ENCODE data around the gene NOTCH1. TPM values are rescaled to one million over a fixed set of nuclear protein-coding genes. Genes with fewer than 3 reads are reported as not detected.

The NOTCH1 gene
- polyA plus RNA-seq, 1 donor from 2014 or later, result 0.15 TPM

DNA sequence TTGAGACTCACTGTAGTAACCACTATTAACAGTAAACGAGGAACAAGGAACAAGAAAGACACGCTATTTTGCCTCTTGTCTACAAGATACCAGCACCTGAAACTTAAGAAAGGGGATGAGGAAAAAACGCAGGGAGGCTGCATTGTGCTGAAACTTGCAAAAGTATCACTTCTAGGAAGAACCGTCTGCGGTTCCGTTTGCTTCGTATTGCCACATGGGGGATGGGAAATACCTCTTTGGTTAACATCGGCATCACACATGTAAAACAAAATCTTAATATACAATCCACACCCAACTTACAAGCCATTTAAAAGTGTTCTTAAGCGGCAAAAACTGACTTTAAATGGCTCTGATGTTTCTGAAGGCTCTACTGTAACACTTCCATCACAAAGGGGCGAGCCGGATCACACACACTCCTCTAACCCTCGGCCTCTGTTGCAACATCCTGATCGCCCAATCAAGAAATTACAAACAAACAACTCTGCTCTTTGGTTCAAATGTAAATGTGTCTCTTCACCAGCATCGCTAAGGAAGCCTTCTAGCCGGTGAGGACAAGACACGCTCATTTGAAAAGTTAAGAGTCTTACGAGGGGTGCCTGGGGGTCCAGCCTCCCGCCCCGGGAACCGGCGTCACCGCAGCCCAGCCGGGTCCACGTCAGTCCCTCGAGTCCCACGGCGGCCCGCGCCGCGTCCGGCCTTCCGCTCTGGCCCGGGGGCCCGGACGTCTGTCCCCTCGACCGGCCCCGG, 63.6 kb downstream of the NOTCH1 start:
- no peaks in the 10 kb centered on the region for H3F3A ChIP-seq (ENCODE audit: insufficient read depth, low read length, poor library complexity, severe bottlenecking)
- H3K27ac ChIP-seq (ENCODE audit: low read length), result peak overlapping the region; percentile 95
- H4K20me1 ChIP-seq (ENCODE audit: insufficient read depth), result peaks cover 4% of the 10 kb centered on the region
- H3K4me3 ChIP-seq (ENCODE audit: low read length), result peak overlapping the region; percentile 70
- H3K27me3 ChIP-seq (ENCODE audit: insufficient read depth, low read depth, low read length), result no peaks in the 10 kb centered on the region
- H3K79me2 ChIP-seq (replicated peaks; ENCODE audit: insufficient read depth, low read length), result peaks cover 40% of the 10 kb centered on the region
- H3K9me3 ChIP-seq (ENCODE audit: low read length), result no peaks in the 10 kb centered on the region
- H3K36me3 ChIP-seq (ENCODE audit: insufficient read depth, low read length), result no peaks in the 10 kb centered on the region
- peak overlapping the region; percentile 86 for H3K9ac ChIP-seq (ENCODE audit: low read length)
- no peaks in the 10 kb centered on the region for H3K9me2 ChIP-seq (ENCODE audit: insufficient read depth, low read length)
- H2AFZ ChIP-seq (ENCODE audit: low read depth, low read length), result no peak overlapping the region
- peak overlapping the region; percentile 90 for H3K4me2 ChIP-seq (ENCODE audit: low read length)
- TF ChIP-seq SMC3 (conservative IDR thresholded peaks at IDR 0.05; ENCODE audit: poor library complexity) (no peak), POLR2AphosphoS5 (IDR thresholded peaks at IDR 0.05) (no peak), EZH2 (IDR thresholded peaks at IDR 0.05; ENCODE audit: borderline replicate concordance, insufficient read depth, low read length, poor library complexity, severe bottlenecking) (no peak), MXI1 (conservative IDR thresholded peaks at IDR 0.05; ENCODE audit: poor library complexity, severe bottlenecking) (no peak), TAF1 (IDR thresholded peaks at IDR 0.05; ENCODE audit: low read depth) (no peak), RAD21 (conservative IDR thresholded peaks at IDR 0.05) (no peak), EP300 (conservative IDR thresholded peaks at IDR 0.05; ENCODE audit: poor library complexity, severe bottlenecking) (no peak)
- TF ChIP-seq, protein P1, sequence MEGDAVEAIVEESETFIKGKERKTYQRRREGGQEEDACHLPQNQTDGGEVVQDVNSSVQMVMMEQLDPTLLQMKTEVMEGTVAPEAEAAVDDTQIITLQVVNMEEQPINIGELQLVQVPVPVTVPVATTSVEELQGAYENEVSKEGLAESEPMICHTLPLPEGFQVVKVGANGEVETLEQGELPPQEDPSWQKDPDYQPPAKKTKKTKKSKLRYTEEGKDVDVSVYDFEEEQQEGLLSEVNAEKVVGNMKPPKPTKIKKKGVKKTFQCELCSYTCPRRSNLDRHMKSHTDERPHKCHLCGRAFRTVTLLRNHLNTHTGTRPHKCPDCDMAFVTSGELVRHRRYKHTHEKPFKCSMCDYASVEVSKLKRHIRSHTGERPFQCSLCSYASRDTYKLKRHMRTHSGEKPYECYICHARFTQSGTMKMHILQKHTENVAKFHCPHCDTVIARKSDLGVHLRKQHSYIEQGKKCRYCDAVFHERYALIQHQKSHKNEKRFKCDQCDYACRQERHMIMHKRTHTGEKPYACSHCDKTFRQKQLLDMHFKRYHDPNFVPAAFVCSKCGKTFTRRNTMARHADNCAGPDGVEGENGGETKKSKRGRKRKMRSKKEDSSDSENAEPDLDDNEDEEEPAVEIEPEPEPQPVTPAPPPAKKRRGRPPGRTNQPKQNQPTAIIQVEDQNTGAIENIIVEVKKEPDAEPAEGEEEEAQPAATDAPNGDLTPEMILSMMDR (IDR thresholded peaks at IDR 0.05; ENCODE audit: poor library complexity, severe bottlenecking), result no peak
- TF ChIP-seq, protein P2, sequence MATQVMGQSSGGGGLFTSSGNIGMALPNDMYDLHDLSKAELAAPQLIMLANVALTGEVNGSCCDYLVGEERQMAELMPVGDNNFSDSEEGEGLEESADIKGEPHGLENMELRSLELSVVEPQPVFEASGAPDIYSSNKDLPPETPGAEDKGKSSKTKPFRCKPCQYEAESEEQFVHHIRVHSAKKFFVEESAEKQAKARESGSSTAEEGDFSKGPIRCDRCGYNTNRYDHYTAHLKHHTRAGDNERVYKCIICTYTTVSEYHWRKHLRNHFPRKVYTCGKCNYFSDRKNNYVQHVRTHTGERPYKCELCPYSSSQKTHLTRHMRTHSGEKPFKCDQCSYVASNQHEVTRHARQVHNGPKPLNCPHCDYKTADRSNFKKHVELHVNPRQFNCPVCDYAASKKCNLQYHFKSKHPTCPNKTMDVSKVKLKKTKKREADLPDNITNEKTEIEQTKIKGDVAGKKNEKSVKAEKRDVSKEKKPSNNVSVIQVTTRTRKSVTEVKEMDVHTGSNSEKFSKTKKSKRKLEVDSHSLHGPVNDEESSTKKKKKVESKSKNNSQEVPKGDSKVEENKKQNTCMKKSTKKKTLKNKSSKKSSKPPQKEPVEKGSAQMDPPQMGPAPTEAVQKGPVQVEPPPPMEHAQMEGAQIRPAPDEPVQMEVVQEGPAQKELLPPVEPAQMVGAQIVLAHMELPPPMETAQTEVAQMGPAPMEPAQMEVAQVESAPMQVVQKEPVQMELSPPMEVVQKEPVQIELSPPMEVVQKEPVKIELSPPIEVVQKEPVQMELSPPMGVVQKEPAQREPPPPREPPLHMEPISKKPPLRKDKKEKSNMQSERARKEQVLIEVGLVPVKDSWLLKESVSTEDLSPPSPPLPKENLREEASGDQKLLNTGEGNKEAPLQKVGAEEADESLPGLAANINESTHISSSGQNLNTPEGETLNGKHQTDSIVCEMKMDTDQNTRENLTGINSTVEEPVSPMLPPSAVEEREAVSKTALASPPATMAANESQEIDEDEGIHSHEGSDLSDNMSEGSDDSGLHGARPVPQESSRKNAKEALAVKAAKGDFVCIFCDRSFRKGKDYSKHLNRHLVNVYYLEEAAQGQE (IDR thresholded peaks at IDR 0.05; ENCODE audit: borderline replicate concordance), result no peak

DNA sequence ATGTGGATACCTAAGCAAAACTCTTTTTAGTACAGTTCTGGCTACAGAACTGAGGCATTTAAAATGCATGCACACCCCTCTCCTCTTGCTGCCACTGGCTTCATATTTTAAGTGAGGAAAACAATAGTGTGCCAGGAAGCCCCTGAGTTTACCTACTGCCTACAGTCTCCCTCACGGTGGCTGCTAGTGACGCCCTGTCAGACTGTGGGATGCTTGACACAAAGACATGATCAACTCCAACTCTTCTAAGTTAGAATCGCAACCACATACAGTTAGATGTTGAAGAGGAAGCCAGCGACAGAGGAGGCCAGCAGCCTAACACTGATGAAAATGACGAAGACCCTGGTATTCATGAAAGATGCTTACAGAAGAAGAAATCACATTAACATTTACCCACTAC, 64.3 kb downstream of the NOTCH1 start:
- H3K9me3 ChIP-seq (ENCODE audit: low read length), result no peaks in the 10 kb centered on the region
- H3K36me3 ChIP-seq (ENCODE audit: insufficient read depth, low read length), result no peaks in the 10 kb centered on the region
- no peak for TF ChIP-seq SMC3 (conservative IDR thresholded peaks at IDR 0.05; ENCODE audit: poor library complexity)
- TF ChIP-seq, protein P2 (IDR thresholded peaks at IDR 0.05; ENCODE audit: borderline replicate concordance), result no peak
- TF ChIP-seq, protein P1 (IDR thresholded peaks at IDR 0.05; ENCODE audit: poor library complexity, severe bottlenecking), result no peak
- no peak for TF ChIP-seq EP300 (conservative IDR thresholded peaks at IDR 0.05; ENCODE audit: poor library complexity, severe bottlenecking)
- no peak for TF ChIP-seq RAD21 (conservative IDR thresholded peaks at IDR 0.05)
- no peak for TF ChIP-seq TAF1 (IDR thresholded peaks at IDR 0.05; ENCODE audit: low read depth)
- no peak for TF ChIP-seq MXI1 (conservative IDR thresholded peaks at IDR 0.05; ENCODE audit: poor library complexity, severe bottlenecking)
- TF ChIP-seq EZH2 (IDR thresholded peaks at IDR 0.05; ENCODE audit: borderline replicate concordance, insufficient read depth, low read length, poor library complexity, severe bottlenecking), result no peak
- TF ChIP-seq POLR2AphosphoS5 (IDR thresholded peaks at IDR 0.05), result no peak
- H3K27ac ChIP-seq (ENCODE audit: low read length), result peak overlapping the region; percentile 95
- no peaks in the 10 kb centered on the region for H3K27me3 ChIP-seq (ENCODE audit: insufficient read depth, low read depth, low read length)
- H3K4me2 ChIP-seq (ENCODE audit: low read length), result peak overlapping the region; percentile 90
- no peaks in the 10 kb centered on the region for H3F3A ChIP-seq (ENCODE audit: insufficient read depth, low read length, poor library complexity, severe bottlenecking)
- H3K9ac ChIP-seq (ENCODE audit: low read length), result peak overlapping the region; percentile 86
- H3K4me3 ChIP-seq (ENCODE audit: low read length), result peak overlapping the region; percentile 70
- peaks cover 4% of the 10 kb centered on the region for H4K20me1 ChIP-seq (ENCODE audit: insufficient read depth)
- no peaks in the 10 kb centered on the region for H3K9me2 ChIP-seq (ENCODE audit: insufficient read depth, low read length)
- H3K79me2 ChIP-seq (replicated peaks; ENCODE audit: insufficient read depth, low read length), result peaks cover 40% of the 10 kb centered on the region
- no peak overlapping the region for H2AFZ ChIP-seq (ENCODE audit: low read depth, low read length)
